GM12878 (cell line): ENCODE measurements around the gene PEAR1.

Experiments used
- BACH1 ChIP-seq: fragments of 450-650 bp; IDR thresholded peaks from 2 replicates; pipeline ENCODE4 v1.6.1; 2017; ENCODE audit warnings: mild to moderate bottlenecking, borderline replicate concordance
- CBFB ChIP-seq: IDR thresholded peaks from 2 replicates; pipeline ENCODE4 v1.6.1; 2016; ENCODE audit warnings: antibody characterized with exemption, low read depth
- CEBPB ChIP-seq, 2 experiments: fragments of 150-350 bp in 1 of 2; IDR thresholded peaks; 2 replicates each; pipeline ENCODE4 v1.6.1; 2012 to 2014; ENCODE audit warnings: low read depth in 2 of 2, low read length in 2 of 2, borderline replicate concordance in 1 of 2, inconsistent platforms in 1 of 2
- EP300 ChIP-seq, 2 experiments: fragments of 150-350 bp in 1 of 2; IDR thresholded peaks; 2 replicates each; pipeline ENCODE4 v1.6.1; 2011 to 2012; ENCODE audit warnings: low read depth in 2 of 2, low read length in 2 of 2, borderline replicate concordance in 1 of 2, improper control_type of control experiment in 1 of 2, inconsistent platforms in 1 of 2; ENCODE audit not compliant: control insufficient read depth in 1 of 2
- EZH2 ChIP-seq: IDR thresholded peaks from 2 replicates; pipeline ENCODE4 v1.6.1; 2012; ENCODE audit warnings: low read depth, mild to moderate bottlenecking, control low read depth, inconsistent platforms, low read length, borderline replicate concordance; ENCODE audit not compliant: control insufficient read depth
- PAX5 ChIP-seq: IDR thresholded peaks from 2 replicates; pipeline ENCODE4 v1.6.1; 2011; ENCODE audit warnings: low read depth, low read length, borderline replicate concordance
- PAX8 ChIP-seq: fragments of 450-650 bp; IDR thresholded peaks from 2 replicates; pipeline ENCODE4 v1.6.1; 2017; ENCODE audit warnings: mild to moderate bottlenecking, moderate library complexity
- PML ChIP-seq: IDR thresholded peaks from 2 replicates; pipeline ENCODE4 v1.6.1; 2012; ENCODE audit warnings: low read length, inconsistent platforms
- POLR2AphosphoS5 ChIP-seq: IDR thresholded peaks from 2 replicates; pipeline ENCODE4 v1.6.1; 2011; ENCODE audit warnings: mild to moderate bottlenecking, low read length, inconsistent platforms
- RFX5 ChIP-seq: IDR thresholded peaks from 2 replicates; pipeline ENCODE4 v1.6.1; 2011; ENCODE audit warnings: low read depth, low read length, improper control_type of control experiment
- SP1 ChIP-seq: IDR thresholded peaks from one replicate; pipeline ENCODE4 v1.6.1; 2011; ENCODE audit warnings: low read depth, low read length
- SRF ChIP-seq, 2 experiments: IDR thresholded peaks; 2 replicates each; pipeline ENCODE4 v1.6.1; 2011; ENCODE audit warnings: low read depth in 2 of 2, low read length in 2 of 2, mild to moderate bottlenecking in 1 of 2, moderate library complexity in 1 of 2
- ZZZ3 ChIP-seq: IDR thresholded peaks from 2 replicates; pipeline ENCODE4 v1.6.1; 2011; ENCODE audit warnings: low read depth; ENCODE audit not compliant: control insufficient read depth, insufficient read length
- TF ChIP-seq, protein P1 (sequence below), 3 experiments: IDR thresholded peaks in 2 of 3; conservative IDR thresholded peaks in 1 of 3; 2 replicates each; pipeline ENCODE4 v1.5.1; 2011; ENCODE audit warnings: low read depth in 3 of 3, low read length in 3 of 3, mild to moderate bottlenecking in 3 of 3, control low read depth in 2 of 3, moderate library complexity in 2 of 3, inconsistent platforms in 1 of 3, mixed read lengths in 1 of 3; ENCODE audit not compliant: control insufficient read depth in 2 of 3, insufficient read depth in 1 of 3; ENCODE audit errors: extremely low read depth in 1 of 3

DNA sequence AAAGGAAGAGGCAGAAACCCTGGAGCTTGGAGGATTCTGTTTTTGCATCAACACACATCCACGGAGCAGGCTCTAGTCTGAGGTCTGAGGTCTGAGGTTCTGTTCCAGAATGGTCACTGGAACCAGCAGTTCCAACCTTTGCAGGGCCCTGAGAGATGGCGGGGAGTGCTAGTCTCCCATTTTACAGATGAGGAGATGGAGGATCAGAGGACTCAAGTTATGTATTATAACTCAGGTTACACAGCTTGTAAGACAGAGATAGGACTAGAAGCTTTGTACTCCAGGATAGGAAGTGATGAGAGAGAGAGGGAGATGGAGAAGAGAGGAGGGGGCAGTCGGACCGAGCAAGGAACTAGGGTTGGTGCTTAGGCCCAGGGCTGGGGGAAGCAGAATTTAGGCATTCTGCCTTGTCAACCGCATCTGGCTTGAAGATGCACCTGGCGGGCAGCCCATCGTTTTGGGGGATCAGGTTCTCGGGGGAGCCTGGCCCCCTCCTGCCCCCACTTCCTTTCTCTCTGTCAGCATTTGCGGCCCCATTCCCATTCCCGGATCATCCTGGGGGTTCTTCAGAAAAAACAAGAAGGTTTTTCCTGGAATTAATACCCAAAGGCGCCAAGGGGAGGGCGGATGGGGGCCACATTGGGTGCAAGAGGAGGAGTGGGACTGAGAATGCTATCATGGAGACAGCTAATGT is 5.6 kb downstream of the PEAR1 start:
- no peak for TF ChIP-seq CEBPB (IDR thresholded peaks at IDR 0.05; ENCODE audit: borderline replicate concordance in 1 of 2, low read depth in 2 of 2, low read length in 2 of 2)
- no peak for TF ChIP-seq SRF (IDR thresholded peaks at IDR 0.05; ENCODE audit: low read depth in 2 of 2, low read length in 2 of 2)
- TF ChIP-seq BACH1 = no peak
- TF ChIP-seq, protein P1, sequence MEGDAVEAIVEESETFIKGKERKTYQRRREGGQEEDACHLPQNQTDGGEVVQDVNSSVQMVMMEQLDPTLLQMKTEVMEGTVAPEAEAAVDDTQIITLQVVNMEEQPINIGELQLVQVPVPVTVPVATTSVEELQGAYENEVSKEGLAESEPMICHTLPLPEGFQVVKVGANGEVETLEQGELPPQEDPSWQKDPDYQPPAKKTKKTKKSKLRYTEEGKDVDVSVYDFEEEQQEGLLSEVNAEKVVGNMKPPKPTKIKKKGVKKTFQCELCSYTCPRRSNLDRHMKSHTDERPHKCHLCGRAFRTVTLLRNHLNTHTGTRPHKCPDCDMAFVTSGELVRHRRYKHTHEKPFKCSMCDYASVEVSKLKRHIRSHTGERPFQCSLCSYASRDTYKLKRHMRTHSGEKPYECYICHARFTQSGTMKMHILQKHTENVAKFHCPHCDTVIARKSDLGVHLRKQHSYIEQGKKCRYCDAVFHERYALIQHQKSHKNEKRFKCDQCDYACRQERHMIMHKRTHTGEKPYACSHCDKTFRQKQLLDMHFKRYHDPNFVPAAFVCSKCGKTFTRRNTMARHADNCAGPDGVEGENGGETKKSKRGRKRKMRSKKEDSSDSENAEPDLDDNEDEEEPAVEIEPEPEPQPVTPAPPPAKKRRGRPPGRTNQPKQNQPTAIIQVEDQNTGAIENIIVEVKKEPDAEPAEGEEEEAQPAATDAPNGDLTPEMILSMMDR (IDR thresholded peaks at IDR 0.05 in 2 of 3, conservative IDR thresholded peaks at IDR 0.05 in 1 of 3; ENCODE audit: control insufficient read depth in 2 of 3, extremely low read depth in 1 of 3, insufficient read depth in 1 of 3, low read depth in 3 of 3, low read length in 3 of 3) = no peak
- no peak for TF ChIP-seq CBFB
- TF ChIP-seq RFX5 = no peak
- no peak for TF ChIP-seq PAX8
- TF ChIP-seq POLR2AphosphoS5 = no peak
- no peak for TF ChIP-seq PAX5
- no peak for TF ChIP-seq EP300 (IDR thresholded peaks at IDR 0.05; ENCODE audit: borderline replicate concordance in 1 of 2, control insufficient read depth in 1 of 2, low read depth in 2 of 2, low read length in 2 of 2)
- TF ChIP-seq ZZZ3 = no peak
- TF ChIP-seq SP1 = no peak
- TF ChIP-seq PML = no peak
- TF ChIP-seq EZH2 = no peak
